Neuron (in vitro differentiated cells): ENCODE data around the gene ARHGAP24.

Experiments used
- H2AFZ ChIP-seq: one replicate; pipeline ENCODE4 v1.6.1; 2013; ENCODE audit warnings: low read depth, mild to moderate bottlenecking, inconsistent platforms, low read length, moderate library complexity
- H3K27me3 ChIP-seq: one replicate; pipeline ENCODE4 v1.6.1; 2013; ENCODE audit warnings: low read length; ENCODE audit not compliant: insufficient read depth
- H3K36me3 ChIP-seq: one replicate; pipeline ENCODE4 v1.6.1; 2013; ENCODE audit warnings: low read length; ENCODE audit not compliant: insufficient read depth
- H3K4me1 ChIP-seq: one replicate; pipeline ENCODE4 v1.6.1; 2013; ENCODE audit warnings: low read length; ENCODE audit not compliant: insufficient read depth
- H3K4me3 ChIP-seq: 2 replicates; pipeline ENCODE4 v1.5.1; 2013; ENCODE audit warnings: mild to moderate bottlenecking, low read length, moderate library complexity
- H3K9me3 ChIP-seq: one replicate; pipeline ENCODE4 v1.6.1; 2013; ENCODE audit warnings: low read length

ARHGAP24 gene

GRCh38 chr4:85548841-85549240 is 73.9 kb downstream of the ARHGAP24 start:
- H3K27me3 ChIP-seq = no peaks in the 10 kb centered on the region
- H3K4me3 ChIP-seq = no peak overlapping the region
- H3K9me3 ChIP-seq = no peaks in the 10 kb centered on the region
- no peaks in the 10 kb centered on the region for H3K36me3 ChIP-seq
- H2AFZ ChIP-seq = no peak overlapping the region
- peaks cover 4% of the 10 kb centered on the region for H3K4me1 ChIP-seq

GRCh38 chr4:85555206-85555605 is 80.3 kb downstream of the ARHGAP24 start:
- no peaks in the 10 kb centered on the region for H3K27me3 ChIP-seq
- H3K4me3 ChIP-seq = no peak overlapping the region
- H3K36me3 ChIP-seq = no peaks in the 10 kb centered on the region
- no peak overlapping the region for H2AFZ ChIP-seq
- H3K4me1 ChIP-seq = no peaks in the 10 kb centered on the region
- H3K9me3 ChIP-seq = no peaks in the 10 kb centered on the region

- Histone ChIP-seq H3K4me3 (no peak overlapping the region), H3K9me3 (no peaks in the 10 kb centered on the region), H3K4me1 (no peaks in the 10 kb centered on the region), H3K36me3 (no peaks in the 10 kb centered on the region), H3K27me3 (no peaks in the 10 kb centered on the region), H2AFZ (no peak overlapping the region)
Measured at GRCh38 chr4:85556283-85556682, 81.3 kb downstream of the ARHGAP24 start.

- Histone ChIP-seq H3K4me3 (no peak overlapping the region), H3K36me3 (no peaks in the 10 kb centered on the region), H3K4me1 (no peaks in the 10 kb centered on the region), H3K27me3 (no peaks in the 10 kb centered on the region), H3K9me3 (no peaks in the 10 kb centered on the region), H2AFZ (no peak overlapping the region)
Measured at GRCh38 chr4:85557016-85557901, 82.3 kb downstream of the ARHGAP24 start.

- Histone ChIP-seq H3K36me3 (no peaks in the 10 kb centered on the region), H2AFZ (no peak overlapping the region), H3K4me3 (no peak overlapping the region), H3K4me1 (no peaks in the 10 kb centered on the region), H3K27me3 (no peaks in the 10 kb centered on the region), H3K9me3 (no peaks in the 10 kb centered on the region)
Measured at GRCh38 chr4:85565761-85566480, 91.0 kb downstream of the ARHGAP24 start.

- H3K4me3 ChIP-seq = no peak overlapping the region
- H3K36me3 ChIP-seq = no peaks in the 10 kb centered on the region
- no peaks in the 10 kb centered on the region for H3K9me3 ChIP-seq
- no peaks in the 10 kb centered on the region for H3K27me3 ChIP-seq
- no peak overlapping the region for H2AFZ ChIP-seq
- no peaks in the 10 kb centered on the region for H3K4me1 ChIP-seq
Measured at GRCh38 chr4:85569730-85570299, 94.9 kb downstream of the ARHGAP24 start.

- no peaks in the 10 kb centered on the region for H3K4me1 ChIP-seq
- H3K27me3 ChIP-seq = no peaks in the 10 kb centered on the region
- no peaks in the 10 kb centered on the region for H3K9me3 ChIP-seq
- no peak overlapping the region for H3K4me3 ChIP-seq
- H3K36me3 ChIP-seq = no peaks in the 10 kb centered on the region
- H2AFZ ChIP-seq = peak overlapping the region; percentile 45
Measured at GRCh38 chr4:85570388-85570787, 95.4 kb downstream of the ARHGAP24 start.

GRCh38 chr4:85571008-85571407 is 96.1 kb downstream of the ARHGAP24 start:
- Histone ChIP-seq H3K36me3 (no peaks in the 10 kb centered on the region), H3K4me3 (no peak overlapping the region), H3K9me3 (no peaks in the 10 kb centered on the region), H3K4me1 (no peaks in the 10 kb centered on the region), H2AFZ (peak overlapping the region; percentile 45), H3K27me3 (no peaks in the 10 kb centered on the region)

GRCh38 chr4:85573270-85573669 is 98.3 kb downstream of the ARHGAP24 start:
- H3K4me3 ChIP-seq = no peak overlapping the region
- H2AFZ ChIP-seq = no peak overlapping the region
- no peaks in the 10 kb centered on the region for H3K36me3 ChIP-seq
- no peaks in the 10 kb centered on the region for H3K4me1 ChIP-seq
- no peaks in the 10 kb centered on the region for H3K27me3 ChIP-seq
- no peaks in the 10 kb centered on the region for H3K9me3 ChIP-seq

- no peaks in the 10 kb centered on the region for H3K9me3 ChIP-seq
- H3K36me3 ChIP-seq = no peaks in the 10 kb centered on the region
- no peak overlapping the region for H2AFZ ChIP-seq
Measured at GRCh38 chr4:85577307-85577706, 102.4 kb downstream of the ARHGAP24 start.

GRCh38 chr4:85579942-85580341 is 105.0 kb downstream of the ARHGAP24 start:
- H3K27me3 ChIP-seq = no peaks in the 10 kb centered on the region
- no peaks in the 10 kb centered on the region for H3K9me3 ChIP-seq
- no peaks in the 10 kb centered on the region for H3K4me1 ChIP-seq
- no peaks in the 10 kb centered on the region for H3K36me3 ChIP-seq
- no peak overlapping the region for H3K4me3 ChIP-seq
- no peak overlapping the region for H2AFZ ChIP-seq

More at GRCh38 chr4:85577307-85577706, 102.4 kb downstream of the ARHGAP24 start:
- no peak overlapping the region for H3K4me3 ChIP-seq
- no peaks in the 10 kb centered on the region for H3K4me1 ChIP-seq
- H3K27me3 ChIP-seq = no peaks in the 10 kb centered on the region

- Histone ChIP-seq H3K9me3 (peaks cover 2% of the 10 kb centered on the region), H3K36me3 (no peaks in the 10 kb centered on the region), H2AFZ (no peak overlapping the region), H3K4me1 (no peaks in the 10 kb centered on the region), H3K4me3 (no peak overlapping the region), H3K27me3 (no peaks in the 10 kb centered on the region)
Measured at GRCh38 chr4:85580489-85580888, 105.5 kb downstream of the ARHGAP24 start.

- Histone ChIP-seq H3K4me1 (no peaks in the 10 kb centered on the region), H3K36me3 (no peaks in the 10 kb centered on the region), H3K9me3 (peaks cover 2% of the 10 kb centered on the region), H3K4me3 (no peak overlapping the region), H2AFZ (no peak overlapping the region), H3K27me3 (no peaks in the 10 kb centered on the region)
Measured at GRCh38 chr4:85587952-85588351, 113.0 kb downstream of the ARHGAP24 start.
